ENCODE results near the gene ADH6.
"Not testable (repeated sequence)": the region's sequence is repeated elsewhere in the genome, so short reads cannot be mapped to it uniquely, and the experiment has no call there.

The ADH6 gene

GRCh38 chr4:99200138-99200537 is 18.9 kb downstream of the ADH6 start:
- no peak for DNase-seq (ENCODE audit: low read depth, low spot score)
- H3K36me3 ChIP-seq (ENCODE audit: control insufficient read depth, insufficient read depth, low read length), result no peaks in the 10 kb centered on the region
- H3K27ac ChIP-seq (ENCODE audit: low read length), result no peak overlapping the region
- H3K4me1 ChIP-seq (ENCODE audit: control insufficient read depth, insufficient read depth, low read length), result no peaks in the 10 kb centered on the region
- H3K4me3 ChIP-seq (ENCODE audit: low read length), result no peak overlapping the region
- H3K9me3 ChIP-seq (ENCODE audit: control insufficient read depth, insufficient read depth, low read length), result no peaks in the 10 kb centered on the region
- WGBS (ENCODE audit: insufficient coverage, insufficient read length), result no CpG with 5 or more reads among the region's 1 CpG
- no peaks in the 10 kb centered on the region for H3K27me3 ChIP-seq (ENCODE audit: control insufficient read depth, insufficient read depth, low read length)

- Histone ChIP-seq H3K27ac (ENCODE audit: low read length) (no peak overlapping the region), H3K9me3 (ENCODE audit: control insufficient read depth, insufficient read depth, low read length) (peaks cover 3% of the 10 kb centered on the region; the same call in 1 of the 2 replicates), H3K4me3 (ENCODE audit: low read length) (no peak overlapping the region), H3K36me3 (ENCODE audit: control insufficient read depth, insufficient read depth, low read length) (no peaks in the 10 kb centered on the region), H3K27me3 (ENCODE audit: control insufficient read depth, insufficient read depth, low read length) (no peaks in the 10 kb centered on the region), H3K4me1 (ENCODE audit: control insufficient read depth, insufficient read depth, low read length) (no peaks in the 10 kb centered on the region)
- WGBS (ENCODE audit: insufficient coverage, insufficient read length), result no CpG with 5 or more reads among the region's 5 CpGs
- no peak for DNase-seq (ENCODE audit: low read depth, low spot score)
Measured at GRCh38 chr4:99190336-99190735, 28.7 kb downstream of the ADH6 start.

- H3K27me3 ChIP-seq (ENCODE audit: control insufficient read depth, insufficient read depth, low read length); H3K36me3 ChIP-seq (ENCODE audit: control insufficient read depth, insufficient read depth, low read length); H3K9me3 ChIP-seq (ENCODE audit: control insufficient read depth, insufficient read depth, low read length); H3K27ac ChIP-seq (ENCODE audit: low read length); DNase-seq (ENCODE audit: low read depth, low spot score); H3K4me1 ChIP-seq (ENCODE audit: control insufficient read depth, insufficient read depth, low read length); H3K4me3 ChIP-seq (ENCODE audit: low read length): not testable (repeated sequence)
- WGBS (ENCODE audit: insufficient coverage, insufficient read length), result no CpG with 5 or more reads among the region's 3 CpGs
Measured at GRCh38 chr4:99189900-99190299, 29.1 kb downstream of the ADH6 start.

GRCh38 chr4:99186029-99186428 is 33.0 kb downstream of the ADH6 start:
- DNase-seq (ENCODE audit: low read depth, low spot score), result no peak
- Histone ChIP-seq H3K27ac (ENCODE audit: low read length) (no peak overlapping the region), H3K4me1 (ENCODE audit: control insufficient read depth, insufficient read depth, low read length) (no peaks in the 10 kb centered on the region), H3K36me3 (ENCODE audit: control insufficient read depth, insufficient read depth, low read length) (no peaks in the 10 kb centered on the region), H3K4me3 (ENCODE audit: low read length) (no peak overlapping the region), H3K9me3 (ENCODE audit: control insufficient read depth, insufficient read depth, low read length) (peaks cover 3% of the 10 kb centered on the region; the same call in 1 of the 2 replicates), H3K27me3 (ENCODE audit: control insufficient read depth, insufficient read depth, low read length) (no peaks in the 10 kb centered on the region)
- no CpG with 5 or more reads among the region's 1 CpG for WGBS (ENCODE audit: insufficient coverage, insufficient read length)

GRCh38 chr4:99185581-99185980 is 33.5 kb downstream of the ADH6 start:
- WGBS (ENCODE audit: insufficient coverage, insufficient read length), result no CpG with 5 or more reads among the region's 2 CpGs

GRCh38 chr4:99180382-99181070 is 38.5 kb downstream of the ADH6 start:
- H3K9me3 ChIP-seq (ENCODE audit: control insufficient read depth, insufficient read depth, low read length), result peaks cover 1% of the 10 kb centered on the region; the same call in 1 of the 2 replicates

More at GRCh38 chr4:99185581-99185980, 33.5 kb downstream of the ADH6 start:
- no peaks in the 10 kb centered on the region for H3K4me1 ChIP-seq (ENCODE audit: control insufficient read depth, insufficient read depth, low read length)
- no peak overlapping the region for H3K4me3 ChIP-seq (ENCODE audit: low read length)
- H3K9me3 ChIP-seq (ENCODE audit: control insufficient read depth, insufficient read depth, low read length), result peaks cover 3% of the 10 kb centered on the region; the same call in 1 of the 2 replicates
- H3K36me3 ChIP-seq (ENCODE audit: control insufficient read depth, insufficient read depth, low read length), result no peaks in the 10 kb centered on the region
- no peak overlapping the region for H3K27ac ChIP-seq (ENCODE audit: low read length)
- no peak for DNase-seq (ENCODE audit: low read depth, low spot score)
- no peaks in the 10 kb centered on the region for H3K27me3 ChIP-seq (ENCODE audit: control insufficient read depth, insufficient read depth, low read length)

GRCh38 chr4:99179626-99180025 is 39.4 kb downstream of the ADH6 start:
- H3K27me3 ChIP-seq (ENCODE audit: control insufficient read depth, insufficient read depth, low read length), result no peaks in the 10 kb centered on the region
- DNase-seq (ENCODE audit: low read depth, low spot score), result no peak
- no CpG with 5 or more reads among the region's 1 CpG for WGBS (ENCODE audit: insufficient coverage, insufficient read length)
- no peak overlapping the region for H3K27ac ChIP-seq (ENCODE audit: low read length)
- H3K36me3 ChIP-seq (ENCODE audit: control insufficient read depth, insufficient read depth, low read length), result no peaks in the 10 kb centered on the region
- no peak overlapping the region for H3K4me3 ChIP-seq (ENCODE audit: low read length)
- H3K4me1 ChIP-seq (ENCODE audit: control insufficient read depth, insufficient read depth, low read length), result no peaks in the 10 kb centered on the region
- no peaks in the 10 kb centered on the region for H3K9me3 ChIP-seq (ENCODE audit: control insufficient read depth, insufficient read depth, low read length)

More at GRCh38 chr4:99180382-99181070, 38.5 kb downstream of the ADH6 start:
- H3K4me3 ChIP-seq (ENCODE audit: low read length), result no peak overlapping the region
- H3K36me3 ChIP-seq (ENCODE audit: control insufficient read depth, insufficient read depth, low read length), result no peaks in the 10 kb centered on the region
- DNase-seq (ENCODE audit: low read depth, low spot score), result no peak
- H3K27ac ChIP-seq (ENCODE audit: low read length), result no peak overlapping the region
- no peaks in the 10 kb centered on the region for H3K4me1 ChIP-seq (ENCODE audit: control insufficient read depth, insufficient read depth, low read length)
- no CpG with 5 or more reads among the region's 2 CpGs for WGBS (ENCODE audit: insufficient coverage, insufficient read length)
- no peaks in the 10 kb centered on the region for H3K27me3 ChIP-seq (ENCODE audit: control insufficient read depth, insufficient read depth, low read length)

- no peaks in the 10 kb centered on the region for H3K36me3 ChIP-seq (ENCODE audit: control insufficient read depth, insufficient read depth, low read length)
- H3K4me1 ChIP-seq (ENCODE audit: control insufficient read depth, insufficient read depth, low read length), result no peaks in the 10 kb centered on the region
- H3K27ac ChIP-seq (ENCODE audit: low read length), result no peak overlapping the region
- WGBS (ENCODE audit: insufficient coverage, insufficient read length), result no CpG with 5 or more reads among the region's 2 CpGs
- no peaks in the 10 kb centered on the region for H3K27me3 ChIP-seq (ENCODE audit: control insufficient read depth, insufficient read depth, low read length)
- no peak overlapping the region for H3K4me3 ChIP-seq (ENCODE audit: low read length)
- no peak for DNase-seq (ENCODE audit: low read depth, low spot score)
- no peaks in the 10 kb centered on the region for H3K9me3 ChIP-seq (ENCODE audit: control insufficient read depth, insufficient read depth, low read length)
Measured at GRCh38 chr4:99179178-99179577, 39.9 kb downstream of the ADH6 start.

- H3K4me1 ChIP-seq (ENCODE audit: control insufficient read depth, insufficient read depth, low read length), result no peaks in the 10 kb centered on the region
- no peaks in the 10 kb centered on the region for H3K36me3 ChIP-seq (ENCODE audit: control insufficient read depth, insufficient read depth, low read length)
- no CpG with 5 or more reads among the region's 2 CpGs for WGBS (ENCODE audit: insufficient coverage, insufficient read length)
- no peak overlapping the region for H3K27ac ChIP-seq (ENCODE audit: low read length)
- no peak overlapping the region for H3K4me3 ChIP-seq (ENCODE audit: low read length)
- no peaks in the 10 kb centered on the region for H3K9me3 ChIP-seq (ENCODE audit: control insufficient read depth, insufficient read depth, low read length)
- DNase-seq (ENCODE audit: low read depth, low spot score), result no peak
- H3K27me3 ChIP-seq (ENCODE audit: control insufficient read depth, insufficient read depth, low read length), result no peaks in the 10 kb centered on the region
Measured at GRCh38 chr4:99166544-99166943, 52.5 kb downstream of the ADH6 start.

GRCh38 chr4:99165978-99166377 is 53.1 kb downstream of the ADH6 start:
- no CpG with 5 or more reads among the region's 1 CpG for WGBS (ENCODE audit: insufficient coverage, insufficient read length)
- Histone ChIP-seq H3K27me3 (ENCODE audit: control insufficient read depth, insufficient read depth, low read length) (no peaks in the 10 kb centered on the region), H3K27ac (ENCODE audit: low read length) (no peak overlapping the region), H3K36me3 (ENCODE audit: control insufficient read depth, insufficient read depth, low read length) (no peaks in the 10 kb centered on the region), H3K4me1 (ENCODE audit: control insufficient read depth, insufficient read depth, low read length) (no peaks in the 10 kb centered on the region), H3K4me3 (ENCODE audit: low read length) (no peak overlapping the region), H3K9me3 (ENCODE audit: control insufficient read depth, insufficient read depth, low read length) (no peaks in the 10 kb centered on the region)
- DNase-seq (ENCODE audit: low read depth, low spot score), result no peak
